ENCODE data around the gene NAA35. TPM values are rescaled to one million over a fixed set of nuclear protein-coding genes. Genes with fewer than 3 reads are reported as not detected.

Gene NAA35
- total and polyA plus RNA-seq, 2 of the 8 experiments (the other 6 are each of a cell fraction or from before 2014, with no cell fraction given) = 12.9 to 35.2 TPM

DNA sequence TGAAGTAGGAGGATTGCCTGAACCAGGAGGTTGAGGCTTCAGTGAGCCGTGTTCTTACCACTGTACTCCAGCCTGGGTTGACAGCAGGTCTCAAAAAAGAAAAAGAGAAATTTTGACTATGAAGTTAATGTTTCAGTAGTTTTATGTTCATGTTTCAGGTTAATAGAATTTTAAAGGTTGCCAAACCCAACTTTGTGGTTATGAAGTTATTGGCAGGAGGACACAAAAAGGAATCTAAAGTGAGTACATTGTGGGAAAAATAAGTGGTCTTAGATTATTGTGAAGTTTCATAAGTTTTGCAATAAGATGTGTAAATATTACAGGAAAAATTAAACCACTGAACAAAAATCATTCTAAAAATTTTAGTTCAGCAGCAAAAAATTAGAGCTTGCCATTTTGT, 79.8 kb downstream of the NAA35 start (continued):
- TF ChIP-seq, protein P1, sequence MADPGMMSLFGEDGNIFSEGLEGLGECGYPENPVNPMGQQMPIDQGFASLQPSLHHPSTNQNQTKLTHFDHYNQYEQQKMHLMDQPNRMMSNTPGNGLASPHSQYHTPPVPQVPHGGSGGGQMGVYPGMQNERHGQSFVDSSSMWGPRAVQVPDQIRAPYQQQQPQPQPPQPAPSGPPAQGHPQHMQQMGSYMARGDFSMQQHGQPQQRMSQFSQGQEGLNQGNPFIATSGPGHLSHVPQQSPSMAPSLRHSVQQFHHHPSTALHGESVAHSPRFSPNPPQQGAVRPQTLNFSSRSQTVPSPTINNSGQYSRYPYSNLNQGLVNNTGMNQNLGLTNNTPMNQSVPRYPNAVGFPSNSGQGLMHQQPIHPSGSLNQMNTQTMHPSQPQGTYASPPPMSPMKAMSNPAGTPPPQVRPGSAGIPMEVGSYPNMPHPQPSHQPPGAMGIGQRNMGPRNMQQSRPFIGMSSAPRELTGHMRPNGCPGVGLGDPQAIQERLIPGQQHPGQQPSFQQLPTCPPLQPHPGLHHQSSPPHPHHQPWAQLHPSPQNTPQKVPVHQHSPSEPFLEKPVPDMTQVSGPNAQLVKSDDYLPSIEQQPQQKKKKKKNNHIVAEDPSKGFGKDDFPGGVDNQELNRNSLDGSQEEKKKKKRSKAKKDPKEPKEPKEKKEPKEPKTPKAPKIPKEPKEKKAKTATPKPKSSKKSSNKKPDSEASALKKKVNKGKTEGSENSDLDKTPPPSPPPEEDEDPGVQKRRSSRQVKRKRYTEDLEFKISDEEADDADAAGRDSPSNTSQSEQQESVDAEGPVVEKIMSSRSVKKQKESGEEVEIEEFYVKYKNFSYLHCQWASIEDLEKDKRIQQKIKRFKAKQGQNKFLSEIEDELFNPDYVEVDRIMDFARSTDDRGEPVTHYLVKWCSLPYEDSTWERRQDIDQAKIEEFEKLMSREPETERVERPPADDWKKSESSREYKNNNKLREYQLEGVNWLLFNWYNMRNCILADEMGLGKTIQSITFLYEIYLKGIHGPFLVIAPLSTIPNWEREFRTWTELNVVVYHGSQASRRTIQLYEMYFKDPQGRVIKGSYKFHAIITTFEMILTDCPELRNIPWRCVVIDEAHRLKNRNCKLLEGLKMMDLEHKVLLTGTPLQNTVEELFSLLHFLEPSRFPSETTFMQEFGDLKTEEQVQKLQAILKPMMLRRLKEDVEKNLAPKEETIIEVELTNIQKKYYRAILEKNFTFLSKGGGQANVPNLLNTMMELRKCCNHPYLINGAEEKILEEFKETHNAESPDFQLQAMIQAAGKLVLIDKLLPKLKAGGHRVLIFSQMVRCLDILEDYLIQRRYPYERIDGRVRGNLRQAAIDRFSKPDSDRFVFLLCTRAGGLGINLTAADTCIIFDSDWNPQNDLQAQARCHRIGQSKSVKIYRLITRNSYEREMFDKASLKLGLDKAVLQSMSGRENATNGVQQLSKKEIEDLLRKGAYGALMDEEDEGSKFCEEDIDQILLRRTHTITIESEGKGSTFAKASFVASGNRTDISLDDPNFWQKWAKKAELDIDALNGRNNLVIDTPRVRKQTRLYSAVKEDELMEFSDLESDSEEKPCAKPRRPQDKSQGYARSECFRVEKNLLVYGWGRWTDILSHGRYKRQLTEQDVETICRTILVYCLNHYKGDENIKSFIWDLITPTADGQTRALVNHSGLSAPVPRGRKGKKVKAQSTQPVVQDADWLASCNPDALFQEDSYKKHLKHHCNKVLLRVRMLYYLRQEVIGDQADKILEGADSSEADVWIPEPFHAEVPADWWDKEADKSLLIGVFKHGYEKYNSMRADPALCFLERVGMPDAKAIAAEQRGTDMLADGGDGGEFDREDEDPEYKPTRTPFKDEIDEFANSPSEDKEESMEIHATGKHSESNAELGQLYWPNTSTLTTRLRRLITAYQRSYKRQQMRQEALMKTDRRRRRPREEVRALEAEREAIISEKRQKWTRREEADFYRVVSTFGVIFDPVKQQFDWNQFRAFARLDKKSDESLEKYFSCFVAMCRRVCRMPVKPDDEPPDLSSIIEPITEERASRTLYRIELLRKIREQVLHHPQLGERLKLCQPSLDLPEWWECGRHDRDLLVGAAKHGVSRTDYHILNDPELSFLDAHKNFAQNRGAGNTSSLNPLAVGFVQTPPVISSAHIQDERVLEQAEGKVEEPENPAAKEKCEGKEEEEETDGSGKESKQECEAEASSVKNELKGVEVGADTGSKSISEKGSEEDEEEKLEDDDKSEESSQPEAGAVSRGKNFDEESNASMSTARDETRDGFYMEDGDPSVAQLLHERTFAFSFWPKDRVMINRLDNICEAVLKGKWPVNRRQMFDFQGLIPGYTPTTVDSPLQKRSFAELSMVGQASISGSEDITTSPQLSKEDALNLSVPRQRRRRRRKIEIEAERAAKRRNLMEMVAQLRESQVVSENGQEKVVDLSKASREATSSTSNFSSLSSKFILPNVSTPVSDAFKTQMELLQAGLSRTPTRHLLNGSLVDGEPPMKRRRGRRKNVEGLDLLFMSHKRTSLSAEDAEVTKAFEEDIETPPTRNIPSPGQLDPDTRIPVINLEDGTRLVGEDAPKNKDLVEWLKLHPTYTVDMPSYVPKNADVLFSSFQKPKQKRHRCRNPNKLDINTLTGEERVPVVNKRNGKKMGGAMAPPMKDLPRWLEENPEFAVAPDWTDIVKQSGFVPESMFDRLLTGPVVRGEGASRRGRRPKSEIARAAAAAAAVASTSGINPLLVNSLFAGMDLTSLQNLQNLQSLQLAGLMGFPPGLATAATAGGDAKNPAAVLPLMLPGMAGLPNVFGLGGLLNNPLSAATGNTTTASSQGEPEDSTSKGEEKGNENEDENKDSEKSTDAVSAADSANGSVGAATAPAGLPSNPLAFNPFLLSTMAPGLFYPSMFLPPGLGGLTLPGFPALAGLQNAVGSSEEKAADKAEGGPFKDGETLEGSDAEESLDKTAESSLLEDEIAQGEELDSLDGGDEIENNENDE (IDR thresholded peaks at IDR 0.05; ENCODE audit: insufficient replicate concordance, low read length) = no peak
- TF ChIP-seq MAFK (IDR thresholded peaks at IDR 0.05; ENCODE audit: low read depth, low read length) = no peak
- TF ChIP-seq CBX8 (IDR thresholded peaks at IDR 0.05; ENCODE audit: borderline replicate concordance, low read depth, low read length) = no peak
- TF ChIP-seq, protein P2, sequence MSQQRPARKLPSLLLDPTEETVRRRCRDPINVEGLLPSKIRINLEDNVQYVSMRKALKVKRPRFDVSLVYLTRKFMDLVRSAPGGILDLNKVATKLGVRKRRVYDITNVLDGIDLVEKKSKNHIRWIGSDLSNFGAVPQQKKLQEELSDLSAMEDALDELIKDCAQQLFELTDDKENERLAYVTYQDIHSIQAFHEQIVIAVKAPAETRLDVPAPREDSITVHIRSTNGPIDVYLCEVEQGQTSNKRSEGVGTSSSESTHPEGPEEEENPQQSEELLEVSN (IDR thresholded peaks at IDR 0.05) = no peak
- TF ChIP-seq CBX5 (IDR thresholded peaks at IDR 0.05; ENCODE audit: low read depth, low read length) = no peak
- TF ChIP-seq POLR2A (IDR thresholded peaks at IDR 0.05; ENCODE audit: control extremely low read depth in 1 of 2, low read depth in 2 of 2, low read length in 2 of 2) = no peak
- TF ChIP-seq CEBPB (IDR thresholded peaks at IDR 0.05; ENCODE audit: low read depth, low read length) = no peak
- TF ChIP-seq ASH2L (IDR thresholded peaks at IDR 0.05; ENCODE audit: low read length) = no peak
- no peak for TF ChIP-seq SIN3A (conservative IDR thresholded peaks at IDR 0.05 in 1 of 2, IDR thresholded peaks at IDR 0.05 in 1 of 2; ENCODE audit: low read depth in 1 of 2, low read length in 2 of 2)
- no peak for TF ChIP-seq CHD1 (IDR thresholded peaks at IDR 0.05; ENCODE audit: low read depth, low read length)
- no peak for TF ChIP-seq GTF2F1 (IDR thresholded peaks at IDR 0.05; ENCODE audit: borderline replicate concordance, low read depth, low read length)
- no peak for TF ChIP-seq CREB1 (IDR thresholded peaks at IDR 0.05)
- TF ChIP-seq TAF1 (IDR thresholded peaks at IDR 0.05; ENCODE audit: low read depth, low read length) = no peak
